Keratinocyte (primary cell): ENCODE measurements around the gene SNRPD3.
"Not testable (repeated sequence)": the region's sequence is repeated elsewhere in the genome, so short reads cannot be mapped to it uniquely, and the experiment has no call there.

ENCODE experiments used
- EZH2 ChIP-seq: IDR thresholded peaks from one replicate; pipeline ENCODE4 v1.6.1; 2012; ENCODE audit warnings: inconsistent platforms, mild to moderate bottlenecking, low read length, moderate library complexity
- TF ChIP-seq, protein P1 (sequence below), 3 experiments: IDR thresholded peaks in 1 of 3; conservative IDR thresholded peaks in 1 of 3; optimal IDR thresholded peaks in 1 of 3; 2 replicates in 2 of 3; 3 replicates in 1 of 3; pipeline versions ENCODE3 to v1.5.1; 2011; ENCODE audit warnings: low read length in 3 of 3, mild to moderate bottlenecking in 3 of 3, moderate library complexity in 2 of 3, control low read depth in 1 of 3, inconsistent platforms in 1 of 3; ENCODE audit not compliant: insufficient read depth in 2 of 3; ENCODE audit errors: extremely low read depth in 1 of 3

DNA sequence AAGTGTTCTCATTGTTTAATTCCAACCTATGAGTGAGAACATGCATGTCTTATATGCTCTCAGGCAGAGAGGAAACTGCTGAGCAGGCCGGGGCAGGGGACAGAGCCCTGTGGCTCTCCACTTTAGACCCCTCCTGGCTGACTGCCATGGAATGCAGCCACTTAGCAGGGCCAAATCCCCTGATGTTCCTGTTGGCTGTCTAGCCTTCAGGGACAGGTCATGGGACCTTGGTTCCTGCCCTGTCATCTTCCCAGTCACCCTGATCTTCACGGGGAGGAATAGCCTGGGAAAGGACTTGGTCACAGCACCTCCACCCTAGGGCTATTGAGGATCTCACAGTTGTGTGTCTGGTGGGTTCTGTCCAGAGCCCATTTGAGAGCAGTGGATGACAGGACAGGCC, 50.5 kb downstream of the SNRPD3 start:
- TF ChIP-seq, protein P1, sequence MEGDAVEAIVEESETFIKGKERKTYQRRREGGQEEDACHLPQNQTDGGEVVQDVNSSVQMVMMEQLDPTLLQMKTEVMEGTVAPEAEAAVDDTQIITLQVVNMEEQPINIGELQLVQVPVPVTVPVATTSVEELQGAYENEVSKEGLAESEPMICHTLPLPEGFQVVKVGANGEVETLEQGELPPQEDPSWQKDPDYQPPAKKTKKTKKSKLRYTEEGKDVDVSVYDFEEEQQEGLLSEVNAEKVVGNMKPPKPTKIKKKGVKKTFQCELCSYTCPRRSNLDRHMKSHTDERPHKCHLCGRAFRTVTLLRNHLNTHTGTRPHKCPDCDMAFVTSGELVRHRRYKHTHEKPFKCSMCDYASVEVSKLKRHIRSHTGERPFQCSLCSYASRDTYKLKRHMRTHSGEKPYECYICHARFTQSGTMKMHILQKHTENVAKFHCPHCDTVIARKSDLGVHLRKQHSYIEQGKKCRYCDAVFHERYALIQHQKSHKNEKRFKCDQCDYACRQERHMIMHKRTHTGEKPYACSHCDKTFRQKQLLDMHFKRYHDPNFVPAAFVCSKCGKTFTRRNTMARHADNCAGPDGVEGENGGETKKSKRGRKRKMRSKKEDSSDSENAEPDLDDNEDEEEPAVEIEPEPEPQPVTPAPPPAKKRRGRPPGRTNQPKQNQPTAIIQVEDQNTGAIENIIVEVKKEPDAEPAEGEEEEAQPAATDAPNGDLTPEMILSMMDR (optimal IDR thresholded peaks at IDR 0.05 in 1 of 3, IDR thresholded peaks at IDR 0.05 in 1 of 3, conservative IDR thresholded peaks at IDR 0.05 in 1 of 3; ENCODE audit: extremely low read depth in 1 of 3, insufficient read depth in 2 of 3, low read length in 3 of 3) = not testable (repeated sequence)
- TF ChIP-seq EZH2 = not testable (repeated sequence)
